HG03432 (cell line): ENCODE data around the gene DIP2C.
"Not testable (repeated sequence)": the region's sequence is repeated elsewhere in the genome, so short reads cannot be mapped to it uniquely, and the experiment has no call there.

Experiments used
- ATAC-seq: cut with Tn5 transposase; IDR thresholded peaks from one replicate; pipeline ENCODE4 v1.9.1; 2021; ENCODE audit warnings: mild to moderate bottlenecking, moderate library complexity; ENCODE audit not compliant: unreplicated experiment

DIP2C gene

GRCh38 chr10:644076-644942, 45.2 kb downstream of the DIP2C start:
- no peak for ATAC-seq

- no peak for ATAC-seq
Measured at GRCh38 chr10:642186-642890, 47.1 kb downstream of the DIP2C start.

DNA sequence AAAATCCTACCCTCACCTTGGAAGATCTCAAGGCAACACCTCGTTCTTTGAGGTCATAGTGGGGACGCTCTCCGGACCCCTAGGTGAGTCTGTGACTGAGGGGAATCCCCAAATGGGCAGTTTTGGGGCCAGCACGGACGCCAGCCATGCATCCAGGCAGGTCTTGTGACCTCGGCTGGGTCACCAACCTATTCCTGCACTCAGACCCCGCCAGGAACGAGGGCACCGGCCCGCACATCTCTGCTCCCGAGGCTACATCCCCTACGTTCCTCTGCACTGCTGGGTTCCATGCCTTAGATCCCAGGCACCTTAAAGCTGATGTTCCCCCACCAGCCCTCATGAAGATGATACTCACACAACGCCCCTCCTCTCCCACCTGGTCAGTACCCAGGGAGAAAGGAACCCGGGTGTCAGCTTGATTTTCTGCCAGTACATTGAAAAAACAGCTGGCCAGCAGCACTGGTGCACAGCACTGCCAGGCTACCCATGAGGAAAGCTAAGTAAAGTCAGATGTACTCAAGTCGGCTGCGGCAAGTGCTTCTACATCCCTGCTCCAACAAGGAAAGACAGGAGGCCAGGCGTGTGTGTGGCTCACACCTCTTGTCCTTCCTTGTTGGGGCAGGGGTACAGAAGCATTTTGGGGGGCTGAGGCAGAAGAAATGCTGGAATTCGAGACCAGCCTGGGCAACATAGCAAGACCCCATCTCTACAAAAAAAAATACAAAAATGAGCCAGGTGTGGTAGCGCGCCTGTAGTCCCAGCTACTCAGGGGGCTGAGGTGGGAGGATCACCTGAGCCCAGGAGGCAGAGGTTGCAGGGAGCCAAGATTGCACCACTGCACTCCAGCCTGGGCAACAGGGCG, 48.1 kb downstream of the DIP2C start:
- ATAC-seq: no peak

DNA sequence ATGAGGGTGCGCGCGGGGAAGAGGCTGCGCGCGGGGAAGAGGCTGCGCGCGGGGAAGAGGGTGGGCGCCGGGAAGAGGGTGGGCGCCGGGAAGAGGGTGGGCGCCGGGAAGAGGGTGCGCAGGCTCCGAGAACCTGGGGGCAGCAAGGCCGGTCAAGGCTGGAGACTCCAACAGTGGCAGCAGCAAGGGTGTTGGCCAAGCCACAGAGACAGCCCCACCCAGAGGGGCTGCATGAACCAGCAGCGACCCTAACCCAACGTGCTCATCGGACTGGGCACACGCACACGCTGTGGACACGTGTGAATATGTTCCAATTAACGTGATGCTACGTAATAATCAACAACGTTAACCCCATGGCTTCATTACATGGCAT, 48.8 kb downstream of the DIP2C start:
- ATAC-seq: no peak

DNA sequence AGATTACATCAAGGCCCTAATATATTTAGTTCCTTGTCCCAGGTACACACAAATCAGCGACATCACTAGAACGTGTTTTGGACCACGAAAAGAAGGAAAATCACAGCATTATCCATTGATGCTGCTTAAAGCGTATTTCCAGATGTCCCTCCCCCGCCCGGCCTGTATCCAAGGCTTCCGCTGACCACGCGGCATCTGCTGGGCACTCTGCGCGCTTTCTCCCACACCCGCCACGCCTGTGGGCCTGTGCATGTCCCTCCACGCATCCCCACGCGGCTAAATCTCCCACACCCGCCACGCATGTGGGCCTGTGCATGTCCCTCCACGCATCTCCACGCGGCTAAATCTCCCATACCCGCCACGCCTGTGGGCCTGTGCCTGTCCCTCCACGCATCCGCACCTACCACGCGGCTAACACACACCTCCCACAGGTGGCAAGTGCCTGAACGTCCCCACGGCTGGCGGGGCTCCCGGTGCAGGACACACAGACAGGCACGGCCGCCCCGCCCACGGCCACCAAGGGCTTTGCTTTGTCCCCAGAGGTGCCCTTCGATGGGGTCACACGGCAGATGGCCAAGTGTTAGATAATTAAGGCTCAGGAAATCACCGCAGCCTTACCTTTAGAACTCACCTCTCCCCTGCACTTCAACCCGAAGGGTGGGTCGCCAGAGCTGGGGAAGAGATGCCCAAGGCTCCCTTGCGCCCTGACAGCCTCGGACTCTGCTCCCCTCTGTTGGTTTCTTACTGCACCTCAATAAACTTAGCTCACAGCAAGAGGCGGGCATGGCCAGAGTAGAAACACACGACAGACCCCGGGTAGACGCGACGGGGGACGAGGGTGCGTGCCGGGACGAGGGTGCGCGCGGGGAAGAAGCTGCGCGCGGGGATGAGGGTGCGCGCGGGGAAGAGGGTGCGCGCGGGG, 49.5 kb downstream of the DIP2C start:
- no peak for ATAC-seq

DNA sequence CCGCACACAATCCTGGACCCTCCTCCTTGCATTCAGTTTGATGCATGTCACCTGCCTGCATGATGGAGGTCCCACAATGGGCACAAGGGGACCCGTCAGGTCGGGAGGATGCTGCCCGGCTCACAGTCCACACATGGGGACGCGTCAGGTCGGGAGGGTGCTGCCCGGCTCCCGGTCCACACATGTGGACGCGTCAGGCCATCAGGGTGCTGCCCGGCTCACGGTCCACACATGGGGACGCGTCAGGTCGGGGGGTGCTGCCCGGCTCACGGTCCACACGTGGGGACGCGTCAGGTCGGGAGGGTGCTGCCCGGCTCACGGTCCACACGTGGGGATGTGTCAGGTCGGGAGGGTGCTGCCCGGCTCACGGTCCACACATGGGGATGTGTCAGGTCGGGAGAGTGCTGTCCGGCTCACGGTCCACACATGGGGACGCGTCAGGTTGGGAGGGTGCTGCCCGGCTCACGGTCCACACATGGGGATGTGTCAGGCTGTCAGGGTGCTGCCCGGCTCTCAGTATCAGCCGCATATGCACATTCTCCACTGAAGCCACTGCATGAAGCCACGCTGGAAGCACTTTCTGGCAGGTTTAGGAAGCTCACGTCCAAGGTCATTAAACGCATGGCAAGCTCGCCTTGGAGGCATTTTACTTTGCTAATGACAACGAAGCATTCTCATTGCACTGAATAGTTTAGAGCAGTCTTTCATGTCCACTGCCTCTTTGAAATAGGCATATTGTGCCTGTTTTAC, 50.3 kb downstream of the DIP2C start:
- ATAC-seq: no peak

GRCh38 chr10:637771-638195, 51.7 kb downstream of the DIP2C start:
- no peak for ATAC-seq

DNA sequence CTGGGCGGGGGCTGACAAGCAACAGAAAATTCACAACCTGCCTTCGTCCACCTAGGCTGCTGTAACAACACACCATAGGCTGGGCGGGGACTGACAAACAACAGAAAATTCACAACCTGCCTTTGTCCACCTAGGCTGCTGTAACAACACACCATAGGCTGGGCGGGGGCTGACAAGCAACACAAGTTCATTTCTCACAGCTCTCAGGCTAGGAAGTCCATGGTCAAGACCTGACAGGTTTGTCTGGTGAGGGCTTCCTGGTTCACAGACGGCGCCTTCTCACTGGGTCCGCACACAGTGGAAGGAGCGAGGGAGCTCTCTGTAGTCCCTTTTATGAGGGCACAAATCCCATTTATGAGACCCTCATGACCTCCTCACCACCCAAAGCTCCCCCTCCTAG, 52.2 kb downstream of the DIP2C start:
- ATAC-seq: no peak

GRCh38 chr10:636769-637168, 52.7 kb downstream of the DIP2C start:
- ATAC-seq: no peak

- ATAC-seq: no peak
Measured at GRCh38 chr10:636016-636730, 53.3 kb downstream of the DIP2C start.

DNA sequence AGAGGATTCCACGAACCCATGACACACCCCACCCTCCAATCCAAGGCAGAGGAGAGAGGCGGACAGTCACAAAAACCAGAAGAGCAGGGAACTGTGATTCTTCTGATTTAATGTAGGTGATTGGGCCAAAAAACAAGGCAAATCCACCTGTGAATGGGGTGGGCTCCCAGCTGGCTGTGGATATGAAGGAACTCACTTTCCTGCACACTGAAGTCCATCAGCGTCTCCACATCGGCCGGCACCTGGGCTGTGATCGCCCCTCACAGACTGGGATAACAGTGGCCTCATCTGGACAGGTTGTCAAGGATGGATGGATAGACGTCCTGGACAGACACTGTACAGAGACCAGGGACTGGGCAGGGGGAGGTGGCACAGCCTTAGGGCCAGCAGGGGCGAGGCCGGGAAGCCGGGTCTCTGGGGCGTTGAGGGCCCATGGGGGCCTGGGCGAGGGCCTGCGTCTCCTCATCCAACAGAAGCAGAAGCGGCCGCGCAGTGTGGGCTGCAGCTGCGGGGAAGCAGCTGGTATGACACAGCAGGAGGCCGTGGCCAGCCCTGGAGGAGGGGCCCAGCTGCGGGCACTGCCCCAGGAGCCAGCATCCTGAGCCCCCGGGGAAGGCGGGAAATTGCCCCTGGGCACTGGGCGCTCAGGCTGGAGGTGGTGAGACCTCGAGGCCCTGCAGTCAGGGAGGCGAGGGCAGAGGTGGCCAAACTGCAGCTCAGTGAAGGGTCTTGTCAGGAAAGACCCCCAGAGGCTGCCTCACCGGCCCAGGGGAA, 54.2 kb downstream of the DIP2C start:
- no peak for ATAC-seq

- no peak for ATAC-seq
Measured at GRCh38 chr10:634256-634655, 55.2 kb downstream of the DIP2C start.

GRCh38 chr10:633279-634245, 55.9 kb downstream of the DIP2C start:
- no peak for ATAC-seq

GRCh38 chr10:632807-633177, 56.7 kb downstream of the DIP2C start:
- ATAC-seq: not testable (repeated sequence)

DNA sequence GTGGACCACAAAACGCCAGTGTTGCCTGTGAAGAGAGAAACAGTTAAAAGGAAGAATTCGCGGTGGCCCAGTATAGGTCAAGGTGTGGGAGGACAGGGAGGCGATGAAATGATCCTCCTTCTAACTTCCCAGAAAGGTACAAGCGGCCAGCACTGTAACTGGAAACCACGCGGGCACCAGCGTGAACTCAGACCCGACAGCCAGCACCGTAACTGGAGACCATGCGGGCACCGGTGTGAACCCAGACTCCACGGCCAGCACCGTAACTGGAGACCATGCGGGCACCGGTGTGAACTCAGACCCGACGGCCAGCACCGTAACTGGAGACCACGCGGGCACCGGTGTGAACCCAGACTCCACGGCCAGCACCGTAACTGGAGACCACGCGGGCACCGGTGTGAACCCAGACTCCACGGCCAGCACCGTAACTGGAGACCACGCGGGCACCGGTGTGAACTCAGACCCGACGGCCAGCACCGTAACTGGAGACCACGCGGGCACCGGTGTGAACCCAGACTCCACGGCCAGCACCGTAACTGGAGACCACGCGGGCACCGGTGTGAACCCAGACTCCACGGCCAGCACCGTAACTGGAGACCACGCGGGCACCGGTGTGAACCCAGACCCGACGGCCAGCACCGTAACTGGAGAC, 57.2 kb downstream of the DIP2C start:
- not testable (repeated sequence) for ATAC-seq

DNA sequence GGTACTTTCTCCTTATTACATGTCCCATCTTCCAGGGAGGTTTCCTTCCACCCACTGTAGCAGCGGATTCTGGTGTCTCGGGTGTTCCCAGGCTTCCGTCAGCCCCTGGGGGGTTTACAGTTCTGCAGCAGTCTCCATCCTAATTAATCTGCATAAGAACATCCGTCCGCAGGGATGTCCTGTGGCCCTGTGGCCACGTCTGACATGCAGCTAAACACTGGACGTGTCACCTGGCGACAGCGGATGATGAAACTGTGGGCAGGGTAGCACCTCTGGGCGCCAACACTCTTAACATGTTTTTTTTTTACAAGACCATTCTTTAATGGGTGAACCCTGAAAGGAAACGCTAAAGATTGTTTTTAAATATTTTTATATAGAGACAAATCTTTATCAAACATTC, 58.2 kb downstream of the DIP2C start:
- ATAC-seq: no peak
